Hematopoietic multipotent progenitor cell treated with erythropoietin and hydrocortisone succinate and interleukin-3 and kit ligand, for 15 days (in vitro differentiated cells): Measurements from ENCODE around the gene HOXC11.

Experiments used
- DNase-seq: peaks from one replicate; pipeline ENCODE4 v3.0.0-alpha.2; 2015; ENCODE audit warnings: low spot score

Gene HOXC11

GRCh38 chr12:53985994-53986685, 13.2 kb downstream of the HOXC11 start:
- DNase-seq = no peak

- DNase-seq = no peak
Observed at GRCh38 chr12:53986686-53987483, 14.0 kb downstream of the HOXC11 start.

GRCh38 chr12:53987787-53988230, 14.9 kb downstream of the HOXC11 start:
- DNase-seq = no peak

- DNase-seq = no peak
Observed at GRCh38 chr12:53988541-53989226, 15.8 kb downstream of the HOXC11 start.

- DNase-seq = no peak
Observed at GRCh38 chr12:53989227-53990113, 16.5 kb downstream of the HOXC11 start.

DNA sequence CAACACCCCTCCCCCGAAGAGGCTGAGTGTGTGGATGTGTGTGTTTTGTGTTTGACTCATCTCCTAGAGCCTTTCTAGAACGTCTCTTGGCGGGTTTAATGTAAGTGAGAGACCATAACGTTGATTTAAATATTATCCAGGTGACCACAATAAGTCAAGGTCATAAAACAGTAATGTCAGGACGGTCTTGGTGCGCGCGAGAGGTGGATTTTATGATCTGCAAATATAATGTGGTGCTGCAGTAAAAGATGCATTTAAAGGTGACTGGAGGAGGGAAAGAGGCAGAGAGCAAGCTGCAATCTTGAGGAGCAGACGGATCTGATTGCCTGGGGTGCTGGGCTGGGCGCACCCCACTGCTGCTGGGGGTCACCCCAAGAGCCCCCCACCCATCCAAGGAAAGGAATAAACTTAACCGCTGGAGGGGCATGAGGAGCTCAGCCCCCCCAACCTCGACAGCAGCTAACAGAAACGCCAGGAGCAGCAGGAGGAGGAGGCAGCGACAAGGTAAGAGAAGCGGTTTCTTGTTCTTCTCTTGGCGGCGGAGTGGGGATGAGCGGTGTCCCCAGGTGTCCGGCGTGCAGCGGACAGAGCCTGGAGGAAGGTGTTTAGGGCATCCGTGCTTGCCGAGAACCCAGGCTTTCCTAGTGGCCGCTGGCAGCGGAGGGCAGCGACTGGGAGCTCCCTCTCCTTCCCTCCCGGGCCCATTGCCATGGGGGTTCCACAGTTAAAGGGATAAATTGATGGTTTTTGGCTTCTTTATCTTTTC, 17.6 kb downstream of the HOXC11 start:
- DNase-seq = no peak

DNA sequence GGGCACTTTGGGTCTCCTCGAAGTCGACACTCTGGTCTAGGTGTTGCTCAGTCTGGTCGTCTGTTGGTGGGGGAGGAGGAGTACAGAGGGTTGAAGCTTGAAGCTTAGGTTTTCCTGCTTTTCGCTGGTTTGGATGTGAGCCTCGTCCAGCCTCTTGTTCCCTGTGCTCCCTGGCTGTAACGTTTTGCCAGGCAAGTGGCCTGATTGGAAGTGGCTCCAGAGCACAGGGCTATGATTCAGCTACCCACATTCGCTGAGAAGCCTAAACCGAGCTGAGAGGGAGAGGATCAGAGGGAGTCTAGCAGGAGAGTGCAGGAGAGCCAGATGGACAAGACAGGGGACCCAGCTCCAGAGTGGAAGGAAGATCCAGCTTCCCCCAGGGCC, 18.1 kb downstream of the HOXC11 start:
- no peak for DNase-seq

DNA sequence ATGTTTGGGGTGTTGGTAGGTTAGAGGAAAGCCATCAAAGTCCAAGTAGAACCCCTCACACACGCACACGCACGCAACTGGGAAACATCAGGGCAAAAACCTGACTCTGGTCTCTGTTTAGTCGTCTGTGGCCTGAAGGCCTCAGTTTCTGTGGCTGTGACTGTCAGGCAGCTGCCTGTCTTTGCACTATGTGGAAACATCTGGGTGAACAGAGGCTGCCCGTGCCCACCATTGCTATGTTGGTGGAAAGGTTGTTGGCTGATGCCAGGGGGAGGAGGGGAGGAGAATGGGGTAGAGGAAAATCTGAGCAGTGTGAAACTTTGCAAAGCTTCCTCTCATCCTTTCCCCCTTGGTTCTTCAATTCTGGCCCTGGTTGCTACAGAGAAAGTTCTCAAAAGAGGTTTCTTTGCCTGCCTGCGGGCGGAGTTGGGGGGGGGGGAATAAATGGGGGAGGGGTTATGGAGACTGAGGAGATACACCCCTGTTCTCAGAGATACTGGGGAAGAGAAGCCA, 19.5 kb downstream of the HOXC11 start:
- DNase-seq = no peak

DNA sequence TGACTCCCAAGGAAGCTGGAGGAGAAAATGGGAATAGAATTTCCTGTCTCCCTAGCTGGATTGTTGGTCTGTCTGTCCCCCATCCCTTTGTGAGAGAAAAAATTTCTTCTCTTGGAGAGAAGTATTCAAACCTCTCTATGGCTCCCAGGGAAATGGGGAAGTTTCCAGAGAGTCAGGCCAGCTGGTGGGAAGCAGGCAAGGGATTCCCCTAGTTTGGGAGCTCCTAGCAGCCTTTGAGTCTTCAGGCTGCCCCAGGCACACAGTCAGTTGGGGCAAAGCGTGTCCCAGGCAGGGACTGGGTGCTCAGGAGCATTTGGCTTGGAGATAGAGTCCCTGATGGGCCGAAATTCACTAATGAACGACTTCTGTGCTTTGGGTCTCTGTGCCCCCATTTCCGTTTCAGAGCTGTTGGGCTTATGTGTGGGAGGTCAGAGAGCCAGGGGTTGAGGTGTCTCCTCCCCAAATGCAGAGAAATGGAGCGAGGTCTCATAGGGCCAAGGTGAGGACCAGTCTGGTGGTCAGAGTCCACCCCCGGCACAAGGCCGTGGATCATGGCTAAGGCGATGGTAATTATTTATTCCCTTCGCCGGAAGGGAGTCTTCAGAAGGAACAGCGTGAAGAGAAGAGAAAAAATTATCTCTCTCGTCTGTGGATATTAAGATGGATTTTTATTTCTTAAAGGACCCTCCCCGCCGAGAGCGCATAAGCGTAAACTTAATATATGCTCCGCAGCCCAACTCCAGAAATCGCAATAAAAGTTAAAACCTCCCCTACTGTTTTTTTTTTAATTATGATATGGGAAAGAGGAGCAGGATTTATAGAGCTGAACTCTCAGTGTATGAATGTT, 20.5 kb downstream of the HOXC11 start:
- DNase-seq = no peak

DNA sequence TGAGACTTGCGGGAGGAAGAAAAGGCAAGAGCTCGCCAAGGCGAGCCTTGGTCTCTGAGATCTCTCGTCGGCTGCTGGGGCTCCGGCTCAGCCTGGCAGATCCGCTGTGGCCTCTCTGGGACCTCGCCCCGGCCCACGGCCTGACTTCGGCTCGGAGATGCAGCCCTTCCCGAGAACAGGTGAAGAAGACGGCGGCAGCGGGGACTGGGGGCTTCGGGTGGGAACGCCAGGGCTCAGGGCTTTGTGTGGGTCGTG, 21.0 kb downstream of the HOXC11 start:
- no peak for DNase-seq

- no peak for DNase-seq
Observed at GRCh38 chr12:53994264-53995001, 21.5 kb downstream of the HOXC11 start.

GRCh38 chr12:53995002-53995377, 22.1 kb downstream of the HOXC11 start:
- DNase-seq = no peak

DNA sequence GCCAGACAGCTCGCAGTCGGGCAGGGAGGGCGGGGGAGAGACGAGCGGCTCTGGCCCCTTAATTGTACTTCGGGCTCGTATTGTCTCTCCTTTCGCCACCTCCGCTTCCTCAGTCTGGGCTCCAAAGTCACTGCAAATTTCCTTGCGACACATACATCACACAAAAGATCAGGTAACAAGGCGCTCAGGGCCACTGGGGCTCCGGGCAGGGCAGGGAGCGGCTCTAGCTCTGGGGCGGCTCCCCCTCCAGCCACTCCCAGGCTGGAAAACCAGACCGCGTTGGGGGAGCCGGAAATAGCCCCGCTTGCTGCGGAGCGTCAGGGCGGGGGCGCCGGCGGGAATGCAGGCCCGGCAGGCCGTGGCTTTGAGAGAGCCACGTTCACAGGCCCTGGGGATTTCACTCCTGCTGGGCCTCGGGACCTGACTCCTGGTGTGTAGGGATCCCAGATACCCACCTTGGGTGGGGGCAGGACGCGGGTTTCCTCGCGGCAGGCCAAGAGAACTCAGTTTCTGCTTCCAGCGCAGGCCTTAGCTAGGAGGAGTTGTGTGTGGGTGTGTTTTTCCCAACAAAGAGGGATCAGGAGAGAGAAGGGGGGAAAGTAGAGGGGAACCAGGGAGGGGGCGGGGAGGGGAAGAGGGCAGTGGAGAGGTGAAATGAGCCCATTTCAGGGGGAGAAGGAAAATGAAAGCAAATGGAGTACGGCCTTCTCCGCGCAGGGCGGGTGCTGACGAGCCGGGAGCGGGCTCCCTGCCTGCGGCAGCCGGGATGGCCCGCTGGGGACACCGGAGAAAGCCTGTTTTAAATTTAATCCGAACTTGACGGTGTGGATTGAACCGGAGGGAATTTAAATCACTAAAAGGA, 22.7 kb downstream of the HOXC11 start:
- no peak for DNase-seq

DNA sequence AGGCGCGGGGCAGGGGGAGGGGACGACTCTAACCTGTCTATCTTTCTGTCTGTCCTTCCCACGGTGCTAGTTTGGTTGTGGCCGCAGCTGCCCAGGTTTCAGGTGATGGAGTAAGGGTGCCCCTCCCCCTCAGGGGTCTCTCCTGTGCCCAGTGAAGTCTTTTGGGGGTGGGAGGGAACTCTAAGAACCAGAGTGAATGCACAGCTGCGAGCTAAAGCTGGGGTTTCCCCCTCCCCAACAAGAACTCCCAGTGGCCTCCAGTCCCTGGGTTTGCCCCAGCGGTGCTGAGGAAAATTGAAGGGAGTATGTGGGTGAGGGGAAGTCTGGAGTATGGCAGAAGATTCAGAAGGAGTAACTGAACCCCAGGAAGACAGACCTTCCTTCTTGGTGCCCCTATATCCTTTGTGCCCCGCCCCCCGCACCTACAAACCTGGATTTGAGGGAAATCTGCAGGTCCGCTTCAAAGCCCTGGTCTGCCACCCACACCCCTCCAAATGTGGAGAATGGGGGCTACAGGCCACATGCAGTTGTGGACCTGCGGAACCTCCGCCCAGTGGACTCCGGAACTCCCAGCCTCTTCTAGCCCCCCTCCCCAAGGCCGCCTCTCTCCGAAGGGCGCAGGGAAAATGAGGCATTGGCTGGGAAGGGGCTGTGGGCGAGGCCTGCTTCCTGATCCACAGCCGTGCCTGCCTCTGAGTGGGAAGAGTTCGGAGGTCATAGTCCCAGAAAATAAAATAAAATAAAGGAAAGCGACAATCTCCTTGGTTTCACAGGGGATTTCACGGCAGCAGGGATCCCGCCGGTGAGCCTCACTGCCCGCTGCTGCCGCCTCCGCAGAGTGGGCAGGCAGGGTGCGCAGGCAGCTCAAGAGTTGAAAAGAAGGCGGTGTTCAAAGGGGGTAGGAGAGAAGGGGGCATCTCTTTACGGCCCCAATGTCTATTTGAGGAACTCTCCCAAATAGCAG, 23.6 kb downstream of the HOXC11 start:
- no peak for DNase-seq

DNA sequence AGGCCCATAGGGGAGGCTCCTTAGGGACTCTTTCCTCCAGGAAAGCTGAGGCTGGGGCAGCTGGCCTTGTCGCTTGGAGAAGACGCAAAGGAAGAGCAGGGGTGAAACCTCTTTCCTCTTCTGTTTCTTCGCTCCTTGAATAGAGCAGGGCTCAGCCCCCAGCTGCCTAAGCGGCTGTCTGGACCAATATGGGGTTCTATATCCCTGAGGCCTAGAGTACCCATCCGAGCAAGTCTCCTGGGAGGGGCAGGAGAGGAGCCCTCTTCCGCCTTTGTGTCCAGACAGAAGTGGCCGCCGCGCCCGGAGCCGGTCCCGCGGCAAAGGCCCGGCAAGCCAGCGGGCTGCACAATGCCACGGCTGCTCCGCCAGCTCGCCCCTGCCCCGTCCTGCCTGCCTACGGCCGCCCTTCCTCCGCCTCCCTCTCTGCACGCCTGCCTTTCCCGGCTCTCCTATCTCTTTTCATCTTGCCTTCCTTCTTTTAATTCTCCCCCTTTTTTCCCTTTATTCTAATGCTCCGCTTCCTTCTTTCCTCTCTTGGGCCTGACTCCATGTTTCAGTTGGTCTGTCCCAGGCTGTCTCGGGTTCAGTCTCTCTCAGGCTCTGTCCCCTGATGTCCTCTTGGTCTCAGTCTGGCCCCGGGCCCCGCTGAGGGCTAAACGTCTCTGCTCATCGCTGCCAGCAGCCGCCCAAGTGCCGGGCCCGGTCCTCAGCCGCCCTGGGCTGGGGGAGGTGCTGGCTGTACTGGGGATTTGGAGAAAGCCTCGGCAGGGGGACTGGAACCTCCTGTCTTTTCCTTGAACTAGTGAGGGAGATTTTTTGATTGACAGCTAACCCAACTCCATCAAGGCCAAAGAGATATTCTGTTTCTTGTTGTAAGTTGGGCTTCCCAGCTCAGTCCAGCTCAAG, 24.5 kb downstream of the HOXC11 start:
- no peak for DNase-seq

DNA sequence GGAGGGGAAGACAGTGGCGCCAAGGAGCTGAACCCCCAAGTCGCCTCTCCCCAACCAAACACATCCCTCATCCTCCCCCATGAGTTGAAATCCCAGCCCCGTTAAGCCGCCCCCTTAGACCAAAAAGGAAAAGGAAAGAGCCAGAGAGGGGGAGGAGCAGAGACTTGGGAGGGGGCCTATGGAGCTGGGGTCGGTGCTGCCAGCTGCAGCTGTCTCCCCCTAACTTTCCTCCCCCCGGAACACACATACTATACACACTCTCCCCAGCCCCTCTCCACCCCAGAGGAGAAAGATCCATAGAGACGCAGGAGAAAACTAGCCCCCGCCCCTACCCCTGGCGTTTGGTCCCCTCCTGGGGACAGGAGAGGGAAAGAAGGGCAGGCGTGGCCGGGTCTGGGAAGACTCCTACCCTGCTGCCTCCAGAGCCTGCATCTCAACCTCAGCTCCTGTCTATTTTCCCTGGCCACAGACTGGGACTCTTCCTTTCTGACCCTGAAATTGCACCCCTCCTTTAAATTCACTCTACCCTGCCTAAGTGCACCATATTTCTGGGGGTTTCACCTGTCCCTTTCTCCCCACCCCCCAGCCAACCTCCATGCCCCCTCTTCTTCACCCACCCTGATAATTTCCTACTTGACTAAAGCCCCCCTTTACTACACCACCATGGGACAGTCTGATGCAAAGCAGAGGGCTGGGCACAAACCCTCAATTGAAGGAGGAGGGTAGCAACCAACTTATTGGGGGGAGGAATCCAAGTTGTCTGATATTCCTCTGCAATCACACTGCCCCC, 25.4 kb downstream of the HOXC11 start:
- DNase-seq = no peak
